HEK293 (cell line): ENCODE data around the gene STAC2.

Experiments used
- AEBP2 ChIP-seq: fragments of 450-650 bp; formaldehyde crosslinking; IDR thresholded peaks from 2 replicates; pipeline ENCODE4 v1.5.1; 2016; ENCODE audit warnings: missing biosample characterization, missing genetic modification characterization, borderline replicate concordance
- GLI2 ChIP-seq: fragments of 450-650 bp; formaldehyde crosslinking; IDR thresholded peaks from 2 replicates; pipeline ENCODE4; 2017; ENCODE audit warnings: missing biosample characterization, missing genetic modification characterization, low read depth, borderline replicate concordance
- PRDM2 ChIP-seq: fragments of 450-650 bp; formaldehyde crosslinking; IDR thresholded peaks from 2 replicates; pipeline ENCODE4 v1.5.1; 2016; ENCODE audit warnings: missing biosample characterization, missing genetic modification characterization, borderline replicate concordance
- ZBTB21 ChIP-seq: fragments of 450-650 bp; formaldehyde crosslinking; IDR thresholded peaks from 2 replicates; pipeline ENCODE4 v1.5.1; 2017; ENCODE audit warnings: missing biosample characterization, missing genetic modification characterization
- ZBTB8A ChIP-seq: fragments of 450-650 bp; formaldehyde crosslinking; IDR thresholded peaks from 2 replicates; pipeline ENCODE4 v1.5.1; 2016; ENCODE audit warnings: missing biosample characterization, missing genetic modification characterization
- ZNF140 ChIP-seq: fragments of 450-650 bp; formaldehyde crosslinking; IDR thresholded peaks from 2 replicates; pipeline ENCODE4 v1.5.1; 2016; ENCODE audit warnings: missing biosample characterization, missing genetic modification characterization
- ZNF24 ChIP-seq: fragments of 450-650 bp; formaldehyde crosslinking; IDR thresholded peaks from 2 replicates; pipeline ENCODE4 v1.5.1; 2016; ENCODE audit warnings: missing biosample characterization, missing genetic modification characterization
- ZNF248 ChIP-seq: fragments of 450-650 bp; formaldehyde crosslinking; IDR thresholded peaks from 2 replicates; pipeline ENCODE4 v1.5.1; 2017; ENCODE audit warnings: missing biosample characterization, missing genetic modification characterization
- ZNF426 ChIP-seq: fragments of 450-650 bp; formaldehyde crosslinking; IDR thresholded peaks from 2 replicates; pipeline ENCODE4 v1.5.1; 2017; ENCODE audit warnings: missing biosample characterization, missing genetic modification characterization, mild to moderate bottlenecking, inconsistent platforms, moderate library complexity
- ZNF473 ChIP-seq: fragments of 450-650 bp; formaldehyde crosslinking; IDR thresholded peaks from 2 replicates; pipeline ENCODE4 v1.5.1; 2017; ENCODE audit warnings: missing biosample characterization, missing genetic modification characterization
- ZNF529 ChIP-seq: fragments of 450-650 bp; formaldehyde crosslinking; IDR thresholded peaks from 2 replicates; pipeline ENCODE4 v1.5.1; 2017; ENCODE audit warnings: missing genetic modification characterization, missing biosample characterization; ENCODE audit not compliant: insufficient replicate concordance
- ZNF561 ChIP-seq: fragments of 450-650 bp; IDR thresholded peaks from 2 replicates; pipeline ENCODE4 v1.5.1; 2018; ENCODE audit warnings: missing biosample characterization, missing genetic modification characterization, borderline replicate concordance
- ZNF621 ChIP-seq: fragments of 450-650 bp; formaldehyde crosslinking; IDR thresholded peaks from 2 replicates; pipeline ENCODE4 v1.5.1; 2017; ENCODE audit warnings: missing biosample characterization, missing genetic modification characterization
- ZNF623 ChIP-seq: fragments of 450-650 bp; formaldehyde crosslinking; IDR thresholded peaks from 2 replicates; pipeline ENCODE4 v1.5.1; 2016; ENCODE audit warnings: missing biosample characterization, missing genetic modification characterization
- ZNF692 ChIP-seq: fragments of 450-650 bp; formaldehyde crosslinking; IDR thresholded peaks from 2 replicates; pipeline ENCODE4 v1.5.1; 2016; ENCODE audit warnings: missing biosample characterization, missing genetic modification characterization
- ZNF777 ChIP-seq: fragments of 450-650 bp; formaldehyde crosslinking; IDR thresholded peaks from 2 replicates; pipeline ENCODE4 v1.5.1; 2017; ENCODE audit warnings: missing biosample characterization, missing genetic modification characterization, borderline replicate concordance
- ZNF837 ChIP-seq: fragments of 450-650 bp; formaldehyde crosslinking; IDR thresholded peaks from 2 replicates; pipeline ENCODE4 v1.5.1; 2016; ENCODE audit warnings: missing biosample characterization, missing genetic modification characterization
- ZSCAN16 ChIP-seq: fragments of 450-650 bp; formaldehyde crosslinking; IDR thresholded peaks from 2 replicates; pipeline ENCODE4 v1.5.1; 2016; ENCODE audit warnings: missing biosample characterization, missing genetic modification characterization
- TF ChIP-seq, protein P1 (sequence below): fragments of 450-650 bp; formaldehyde crosslinking; IDR thresholded peaks from 2 replicates; pipeline ENCODE4 v1.5.1; 2016; ENCODE audit warnings: missing biosample characterization, missing genetic modification characterization
- TF ChIP-seq, protein P2 (sequence below): fragments of 450-650 bp; formaldehyde crosslinking; IDR thresholded peaks from 2 replicates; pipeline ENCODE4 v1.5.1; 2017; ENCODE audit warnings: missing biosample characterization, missing genetic modification characterization
- TF ChIP-seq, protein P3 (sequence below): fragments of 450-650 bp; formaldehyde crosslinking; IDR thresholded peaks from 2 replicates; pipeline ENCODE4 v1.5.1; 2016; ENCODE audit warnings: missing biosample characterization, missing genetic modification characterization, low read depth
- TF ChIP-seq, protein P4 (sequence below): fragments of 450-650 bp; formaldehyde crosslinking; IDR thresholded peaks from 2 replicates; pipeline ENCODE4 v1.5.1; 2016; ENCODE audit warnings: missing biosample characterization, missing genetic modification characterization

Gene STAC2

DNA sequence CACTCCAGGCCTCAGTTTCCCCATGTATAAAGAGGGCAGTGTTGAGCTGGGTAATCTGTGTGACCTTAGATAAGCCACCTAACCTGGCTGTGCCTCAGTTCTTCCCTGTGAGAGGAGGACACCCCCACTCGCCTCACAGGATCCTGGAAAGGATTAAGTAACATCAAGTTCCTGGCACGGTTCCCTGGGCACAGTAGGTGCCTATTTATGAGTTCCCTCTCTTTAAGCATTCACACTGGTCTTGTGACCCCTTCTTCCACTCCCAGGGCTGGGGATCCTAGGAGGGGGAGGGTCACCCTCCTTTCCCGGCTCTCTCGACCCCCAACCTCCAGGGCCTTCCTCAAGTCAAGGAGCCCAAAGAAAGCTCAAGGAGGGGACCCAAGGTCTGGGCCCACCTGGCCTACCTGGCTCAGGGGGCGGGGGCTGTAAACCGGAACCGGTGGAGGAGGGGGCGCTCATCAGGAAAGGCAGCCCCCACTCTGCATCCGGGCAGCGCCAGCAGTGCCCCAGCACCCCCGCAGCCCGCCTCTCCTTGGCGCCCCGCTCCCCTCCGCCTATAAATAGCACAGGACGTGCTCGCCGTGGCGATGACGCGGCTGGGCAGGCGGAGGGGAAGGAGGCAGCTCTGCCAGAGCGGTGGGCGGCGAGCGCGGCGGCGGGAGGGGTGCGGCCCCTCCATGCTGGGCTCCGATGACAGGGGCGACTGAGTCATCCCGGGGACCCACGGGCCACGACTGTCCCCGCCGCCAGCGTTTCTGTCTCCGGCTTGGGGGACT is 16.2 kb downstream of the STAC2 start (continued):
- no peak for TF ChIP-seq PRDM2 (tag by site-specific recombination)
- TF ChIP-seq, protein P1, sequence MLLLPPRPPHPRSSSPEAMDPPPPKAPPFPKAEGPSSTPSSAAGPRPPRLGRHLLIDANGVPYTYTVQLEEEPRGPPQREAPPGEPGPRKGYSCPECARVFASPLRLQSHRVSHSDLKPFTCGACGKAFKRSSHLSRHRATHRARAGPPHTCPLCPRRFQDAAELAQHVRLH (tag by site-specific recombination), result 0 out of 2 replicates have a peak, but pooled peaks have one; percentile 28
- TF ChIP-seq GLI2, result no peak
- peak; percentile 33 for TF ChIP-seq ZBTB8A (tag by site-specific recombination)
- TF ChIP-seq, protein P2, sequence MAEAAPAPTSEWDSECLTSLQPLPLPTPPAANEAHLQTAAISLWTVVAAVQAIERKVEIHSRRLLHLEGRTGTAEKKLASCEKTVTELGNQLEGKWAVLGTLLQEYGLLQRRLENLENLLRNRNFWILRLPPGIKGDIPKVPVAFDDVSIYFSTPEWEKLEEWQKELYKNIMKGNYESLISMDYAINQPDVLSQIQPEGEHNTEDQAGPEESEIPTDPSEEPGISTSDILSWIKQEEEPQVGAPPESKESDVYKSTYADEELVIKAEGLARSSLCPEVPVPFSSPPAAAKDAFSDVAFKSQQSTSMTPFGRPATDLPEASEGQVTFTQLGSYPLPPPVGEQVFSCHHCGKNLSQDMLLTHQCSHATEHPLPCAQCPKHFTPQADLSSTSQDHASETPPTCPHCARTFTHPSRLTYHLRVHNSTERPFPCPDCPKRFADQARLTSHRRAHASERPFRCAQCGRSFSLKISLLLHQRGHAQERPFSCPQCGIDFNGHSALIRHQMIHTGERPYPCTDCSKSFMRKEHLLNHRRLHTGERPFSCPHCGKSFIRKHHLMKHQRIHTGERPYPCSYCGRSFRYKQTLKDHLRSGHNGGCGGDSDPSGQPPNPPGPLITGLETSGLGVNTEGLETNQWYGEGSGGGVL, result peak; percentile 91
- TF ChIP-seq ZNF140 (tag by site-specific recombination), result no peak
- peak; percentile 38; the same call in 1 of the 2 replicates for TF ChIP-seq ZBTB21
- no peak for TF ChIP-seq ZNF426 (tag by site-specific recombination)
- no peak; the same call in none of the 2 replicates for TF ChIP-seq ZNF561 (tag by site-specific recombination)
- no peak for TF ChIP-seq ZNF529 (tag by site-specific recombination)
- no peak for TF ChIP-seq AEBP2 (tag by site-specific recombination)
- TF ChIP-seq, protein P3, sequence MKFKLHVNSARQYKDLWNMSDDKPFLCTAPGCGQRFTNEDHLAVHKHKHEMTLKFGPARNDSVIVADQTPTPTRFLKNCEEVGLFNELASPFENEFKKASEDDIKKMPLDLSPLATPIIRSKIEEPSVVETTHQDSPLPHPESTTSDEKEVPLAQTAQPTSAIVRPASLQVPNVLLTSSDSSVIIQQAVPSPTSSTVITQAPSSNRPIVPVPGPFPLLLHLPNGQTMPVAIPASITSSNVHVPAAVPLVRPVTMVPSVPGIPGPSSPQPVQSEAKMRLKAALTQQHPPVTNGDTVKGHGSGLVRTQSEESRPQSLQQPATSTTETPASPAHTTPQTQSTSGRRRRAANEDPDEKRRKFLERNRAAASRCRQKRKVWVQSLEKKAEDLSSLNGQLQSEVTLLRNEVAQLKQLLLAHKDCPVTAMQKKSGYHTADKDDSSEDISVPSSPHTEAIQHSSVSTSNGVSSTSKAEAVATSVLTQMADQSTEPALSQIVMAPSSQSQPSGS (tag by site-specific recombination), result no peak
- no peak for TF ChIP-seq ZSCAN16 (tag by site-specific recombination)
- TF ChIP-seq ZNF692 (tag by site-specific recombination), result peak; percentile 32; the same call in 1 of the 2 replicates
- peak; percentile 62; the same call in 1 of the 2 replicates for TF ChIP-seq ZNF24 (tag by site-specific recombination)
- no peak for TF ChIP-seq ZNF621
- TF ChIP-seq, protein P4, sequence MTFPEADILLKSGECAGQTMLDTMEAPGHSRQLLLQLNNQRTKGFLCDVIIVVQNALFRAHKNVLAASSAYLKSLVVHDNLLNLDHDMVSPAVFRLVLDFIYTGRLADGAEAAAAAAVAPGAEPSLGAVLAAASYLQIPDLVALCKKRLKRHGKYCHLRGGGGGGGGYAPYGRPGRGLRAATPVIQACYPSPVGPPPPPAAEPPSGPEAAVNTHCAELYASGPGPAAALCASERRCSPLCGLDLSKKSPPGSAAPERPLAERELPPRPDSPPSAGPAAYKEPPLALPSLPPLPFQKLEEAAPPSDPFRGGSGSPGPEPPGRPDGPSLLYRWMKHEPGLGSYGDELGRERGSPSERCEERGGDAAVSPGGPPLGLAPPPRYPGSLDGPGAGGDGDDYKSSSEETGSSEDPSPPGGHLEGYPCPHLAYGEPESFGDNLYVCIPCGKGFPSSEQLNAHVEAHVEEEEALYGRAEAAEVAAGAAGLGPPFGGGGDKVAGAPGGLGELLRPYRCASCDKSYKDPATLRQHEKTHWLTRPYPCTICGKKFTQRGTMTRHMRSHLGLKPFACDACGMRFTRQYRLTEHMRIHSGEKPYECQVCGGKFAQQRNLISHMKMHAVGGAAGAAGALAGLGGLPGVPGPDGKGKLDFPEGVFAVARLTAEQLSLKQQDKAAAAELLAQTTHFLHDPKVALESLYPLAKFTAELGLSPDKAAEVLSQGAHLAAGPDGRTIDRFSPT, result peak; percentile 68
- no peak for TF ChIP-seq ZNF837 (tag by site-specific recombination)
- no peak for TF ChIP-seq ZNF473
- no peak for TF ChIP-seq ZNF248 (tag by site-specific recombination)
- TF ChIP-seq ZNF777 (tag by site-specific recombination), result no peak
- TF ChIP-seq ZNF623 (tag by site-specific recombination), result no peak
